SK-N-SH treated with all-trans-retinoic acid at 6 μM for 48 hours (cell line): ENCODE data around the gene PANK3.

Source experiments
- ATAC-seq: fragments of 200-7000 bp; cut with Tn5 transposase; 3 replicates; pipeline ENCODE4 v1.9.1; 2020; ENCODE audit warnings: mild to moderate bottlenecking, moderate library complexity
- ARNTL ChIP-seq: fragments of 450-650 bp; formaldehyde crosslinking; IDR thresholded peaks from 2 replicates; pipeline ENCODE4 v1.5.0; 2020; ENCODE audit warnings: low read depth, mild to moderate bottlenecking, moderate library complexity, borderline replicate concordance
- CSDC2 ChIP-seq: fragments of 250-450 bp; sonication (Bioruptor Pico); IDR thresholded peaks from 2 replicates; pipeline ENCODE4 v1.5.0; 2020; ENCODE audit warnings: mild to moderate bottlenecking, moderate library complexity
- ESRRG ChIP-seq: fragments of 250-450 bp; sonication (Bioruptor Pico); IDR thresholded peaks from 2 replicates; pipeline ENCODE4 v1.6.1; 2021; ENCODE audit warnings: mild to moderate bottlenecking
- ISL1 ChIP-seq: fragments of 250-450 bp; sonication (Bioruptor Pico); IDR thresholded peaks from 2 replicates; pipeline ENCODE4 v2.1.2; 2022; ENCODE audit warnings: mild to moderate bottlenecking, moderate library complexity
- OSR1 ChIP-seq: fragments of 250-450 bp; sonication (Bioruptor Pico); IDR thresholded peaks from 2 replicates; pipeline ENCODE4 v1.8.0; 2022; ENCODE audit warnings: moderate library complexity, mild to moderate bottlenecking, inconsistent platforms
- PPARA ChIP-seq: fragments of 250-450 bp; sonication (Bioruptor Pico); IDR thresholded peaks from 2 replicates; pipeline ENCODE4 v1.5.0; 2020; ENCODE audit warnings: mild to moderate bottlenecking, borderline replicate concordance
- RARB ChIP-seq: fragments of 250-450 bp; sonication (Bioruptor Pico); IDR thresholded peaks from 2 replicates; pipeline ENCODE4 v1.8.0; 2021; ENCODE audit warnings: mild to moderate bottlenecking, moderate library complexity
- SNAI2 ChIP-seq: fragments of 250-450 bp; sonication (Bioruptor Pico); IDR thresholded peaks from 2 replicates; pipeline ENCODE4 v1.5.0; 2020; ENCODE audit warnings: mild to moderate bottlenecking, moderate library complexity
- TCF4 ChIP-seq: fragments of 250-450 bp; sonication (Bioruptor Pico); IDR thresholded peaks from 2 replicates; pipeline ENCODE4 v1.8.0; 2021; ENCODE audit warnings: mild to moderate bottlenecking, moderate library complexity, borderline replicate concordance
- TOX ChIP-seq: fragments of 250-450 bp; sonication (Bioruptor Pico); IDR thresholded peaks from 2 replicates; pipeline ENCODE4 v1.8.0; 2021; ENCODE audit warnings: mild to moderate bottlenecking, moderate library complexity, borderline replicate concordance
- TSHZ2 ChIP-seq: fragments of 250-450 bp; sonication (Bioruptor Pico); IDR thresholded peaks from 2 replicates; pipeline ENCODE4 v1.5.0; 2020; ENCODE audit warnings: mild to moderate bottlenecking, moderate library complexity
- ZC3H10 ChIP-seq: fragments of 250-450 bp; sonication (Bioruptor Pico); IDR thresholded peaks from 2 replicates; pipeline ENCODE4 v1.5.1; 2021; ENCODE audit warnings: mild to moderate bottlenecking, moderate library complexity
- ZFP3 ChIP-seq: fragments of 250-450 bp; sonication (Bioruptor Pico); IDR thresholded peaks from 2 replicates; pipeline ENCODE4 v1.5.0; 2020; ENCODE audit warnings: mild to moderate bottlenecking, moderate library complexity
- ZFP30 ChIP-seq: fragments of 450-650 bp; formaldehyde crosslinking; IDR thresholded peaks from 2 replicates; pipeline ENCODE4 v1.5.0; 2022; ENCODE audit warnings: mild to moderate bottlenecking, moderate library complexity
- ZNF565 ChIP-seq: fragments of 450-650 bp; formaldehyde crosslinking; conservative IDR thresholded peaks from 2 replicates; pipeline ENCODE4 v1.5.0; 2020; ENCODE audit warnings: low read depth, mild to moderate bottlenecking, moderate library complexity
- ZNF70 ChIP-seq: fragments of 450-650 bp; formaldehyde crosslinking; IDR thresholded peaks from 2 replicates; pipeline ENCODE4 v1.5.0; 2020; ENCODE audit warnings: mild to moderate bottlenecking, moderate library complexity
- ZNF8 ChIP-seq: fragments of 450-650 bp; formaldehyde crosslinking; IDR thresholded peaks from 2 replicates; pipeline ENCODE4 v1.5.0; 2020; ENCODE audit warnings: mild to moderate bottlenecking, moderate library complexity
- TF ChIP-seq, protein P1 (sequence below): fragments of 250-450 bp; sonication (Bioruptor Pico); IDR thresholded peaks from 2 replicates; pipeline ENCODE4 v1.5.1; 2020; ENCODE audit warnings: low read depth, mild to moderate bottlenecking, moderate library complexity
- TF ChIP-seq, protein P2 (sequence below): fragments of 250-450 bp; sonication (Bioruptor Pico); IDR thresholded peaks from 2 replicates; pipeline ENCODE4 v1.5.1; 2021; ENCODE audit warnings: mild to moderate bottlenecking, moderate library complexity
- TF ChIP-seq, protein P3 (sequence below): fragments of 250-450 bp; sonication (Bioruptor Pico); IDR thresholded peaks from 2 replicates; pipeline ENCODE4 v1.8.0; 2021; ENCODE audit warnings: low read depth, mild to moderate bottlenecking, moderate library complexity, borderline replicate concordance
- TF ChIP-seq, protein P4 (sequence below): fragments of 250-450 bp; sonication (Bioruptor Pico); IDR thresholded peaks from 2 replicates; pipeline ENCODE4 v1.8.0; 2020; ENCODE audit warnings: mild to moderate bottlenecking, moderate library complexity, borderline replicate concordance

PANK3 gene

GRCh38 chr5:168568738-168569137 is 10.4 kb downstream of the PANK3 start:
- TF ChIP-seq, protein P1, sequence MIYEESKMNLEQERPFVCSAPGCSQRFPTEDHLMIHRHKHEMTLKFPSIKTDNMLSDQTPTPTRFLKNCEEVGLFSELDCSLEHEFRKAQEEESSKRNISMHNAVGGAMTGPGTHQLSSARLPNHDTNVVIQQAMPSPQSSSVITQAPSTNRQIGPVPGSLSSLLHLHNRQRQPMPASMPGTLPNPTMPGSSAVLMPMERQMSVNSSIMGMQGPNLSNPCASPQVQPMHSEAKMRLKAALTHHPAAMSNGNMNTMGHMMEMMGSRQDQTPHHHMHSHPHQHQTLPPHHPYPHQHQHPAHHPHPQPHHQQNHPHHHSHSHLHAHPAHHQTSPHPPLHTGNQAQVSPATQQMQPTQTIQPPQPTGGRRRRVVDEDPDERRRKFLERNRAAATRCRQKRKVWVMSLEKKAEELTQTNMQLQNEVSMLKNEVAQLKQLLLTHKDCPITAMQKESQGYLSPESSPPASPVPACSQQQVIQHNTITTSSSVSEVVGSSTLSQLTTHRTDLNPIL (CRISPR knock-in tag), result no peak
- TF ChIP-seq OSR1 (CRISPR knock-in tag), result no peak
- TF ChIP-seq CSDC2 (CRISPR knock-in tag), result no peak
- TF ChIP-seq ARNTL (CRISPR knock-in tag), result no peak
- TF ChIP-seq ESRRG (CRISPR knock-in tag), result no peak
- TF ChIP-seq, protein P2, sequence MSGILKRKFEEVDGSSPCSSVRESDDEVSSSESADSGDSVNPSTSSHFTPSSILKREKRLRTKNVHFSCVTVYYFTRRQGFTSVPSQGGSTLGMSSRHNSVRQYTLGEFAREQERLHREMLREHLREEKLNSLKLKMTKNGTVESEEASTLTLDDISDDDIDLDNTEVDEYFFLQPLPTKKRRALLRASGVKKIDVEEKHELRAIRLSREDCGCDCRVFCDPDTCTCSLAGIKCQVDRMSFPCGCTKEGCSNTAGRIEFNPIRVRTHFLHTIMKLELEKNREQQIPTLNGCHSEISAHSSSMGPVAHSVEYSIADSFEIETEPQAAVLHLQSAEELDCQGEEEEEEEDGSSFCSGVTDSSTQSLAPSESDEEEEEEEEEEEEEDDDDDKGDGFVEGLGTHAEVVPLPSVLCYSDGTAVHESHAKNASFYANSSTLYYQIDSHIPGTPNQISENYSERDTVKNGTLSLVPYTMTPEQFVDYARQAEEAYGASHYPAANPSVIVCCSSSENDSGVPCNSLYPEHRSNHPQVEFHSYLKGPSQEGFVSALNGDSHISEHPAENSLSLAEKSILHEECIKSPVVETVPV (CRISPR knock-in tag), result no peak
- TF ChIP-seq, protein P3, sequence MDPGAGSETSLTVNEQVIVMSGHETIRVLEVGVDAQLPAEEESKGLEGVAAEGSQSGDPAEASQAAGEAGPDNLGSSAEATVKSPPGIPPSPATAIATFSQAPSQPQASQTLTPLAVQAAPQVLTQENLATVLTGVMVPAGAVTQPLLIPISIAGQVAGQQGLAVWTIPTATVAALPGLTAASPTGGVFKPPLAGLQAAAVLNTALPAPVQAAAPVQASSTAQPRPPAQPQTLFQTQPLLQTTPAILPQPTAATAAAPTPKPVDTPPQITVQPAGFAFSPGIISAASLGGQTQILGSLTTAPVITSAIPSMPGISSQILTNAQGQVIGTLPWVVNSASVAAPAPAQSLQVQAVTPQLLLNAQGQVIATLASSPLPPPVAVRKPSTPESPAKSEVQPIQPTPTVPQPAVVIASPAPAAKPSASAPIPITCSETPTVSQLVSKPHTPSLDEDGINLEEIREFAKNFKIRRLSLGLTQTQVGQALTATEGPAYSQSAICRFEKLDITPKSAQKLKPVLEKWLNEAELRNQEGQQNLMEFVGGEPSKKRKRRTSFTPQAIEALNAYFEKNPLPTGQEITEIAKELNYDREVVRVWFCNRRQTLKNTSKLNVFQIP (CRISPR knock-in tag), result no peak
- no peak for TF ChIP-seq ZNF70 (CRISPR knock-in tag)
- no peak for TF ChIP-seq ZC3H10 (CRISPR knock-in tag)
- TF ChIP-seq ZNF565 (CRISPR knock-in tag), result no peak
- TF ChIP-seq TCF4 (CRISPR knock-in tag), result no peak
- TF ChIP-seq ZNF8 (CRISPR knock-in tag), result no peak
- no peak for TF ChIP-seq TSHZ2

GRCh38 chr5:168563959-168564358 is 15.2 kb downstream of the PANK3 start:
- TF ChIP-seq TOX (CRISPR knock-in tag) (no peak), ISL1 (CRISPR knock-in tag) (no peak), ZC3H10 (CRISPR knock-in tag) (no peak), ZFP30 (no peak), OSR1 (CRISPR knock-in tag) (no peak), ZNF8 (CRISPR knock-in tag) (no peak), ARNTL (CRISPR knock-in tag) (no peak), RARB (CRISPR knock-in tag) (no peak), CSDC2 (CRISPR knock-in tag) (no peak), SNAI2 (CRISPR knock-in tag) (no peak), ZFP3 (CRISPR knock-in tag) (no peak), PPARA (no peak)
- TF ChIP-seq, protein P1 (CRISPR knock-in tag), result no peak
- no peak for ATAC-seq

More at GRCh38 chr5:168568738-168569137, 10.4 kb downstream of the PANK3 start:
- ATAC-seq, result no peak

- ATAC-seq, result no peak
- TF ChIP-seq ZNF565 (CRISPR knock-in tag) (no peak), ARNTL (CRISPR knock-in tag) (no peak), ISL1 (CRISPR knock-in tag) (no peak)
- TF ChIP-seq, protein P4, sequence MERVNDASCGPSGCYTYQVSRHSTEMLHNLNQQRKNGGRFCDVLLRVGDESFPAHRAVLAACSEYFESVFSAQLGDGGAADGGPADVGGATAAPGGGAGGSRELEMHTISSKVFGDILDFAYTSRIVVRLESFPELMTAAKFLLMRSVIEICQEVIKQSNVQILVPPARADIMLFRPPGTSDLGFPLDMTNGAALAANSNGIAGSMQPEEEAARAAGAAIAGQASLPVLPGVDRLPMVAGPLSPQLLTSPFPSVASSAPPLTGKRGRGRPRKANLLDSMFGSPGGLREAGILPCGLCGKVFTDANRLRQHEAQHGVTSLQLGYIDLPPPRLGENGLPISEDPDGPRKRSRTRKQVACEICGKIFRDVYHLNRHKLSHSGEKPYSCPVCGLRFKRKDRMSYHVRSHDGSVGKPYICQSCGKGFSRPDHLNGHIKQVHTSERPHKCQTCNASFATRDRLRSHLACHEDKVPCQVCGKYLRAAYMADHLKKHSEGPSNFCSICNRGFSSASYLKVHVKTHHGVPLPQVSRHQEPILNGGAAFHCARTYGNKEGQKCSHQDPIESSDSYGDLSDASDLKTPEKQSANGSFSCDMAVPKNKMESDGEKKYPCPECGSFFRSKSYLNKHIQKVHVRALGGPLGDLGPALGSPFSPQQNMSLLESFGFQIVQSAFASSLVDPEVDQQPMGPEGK (CRISPR knock-in tag), result no peak
- TF ChIP-seq, protein P2 (CRISPR knock-in tag), result no peak
Measured at GRCh38 chr5:168562279-168562678, 16.9 kb downstream of the PANK3 start.
